Measurements from ENCODE around the gene C4B.

The C4B gene

DNA sequence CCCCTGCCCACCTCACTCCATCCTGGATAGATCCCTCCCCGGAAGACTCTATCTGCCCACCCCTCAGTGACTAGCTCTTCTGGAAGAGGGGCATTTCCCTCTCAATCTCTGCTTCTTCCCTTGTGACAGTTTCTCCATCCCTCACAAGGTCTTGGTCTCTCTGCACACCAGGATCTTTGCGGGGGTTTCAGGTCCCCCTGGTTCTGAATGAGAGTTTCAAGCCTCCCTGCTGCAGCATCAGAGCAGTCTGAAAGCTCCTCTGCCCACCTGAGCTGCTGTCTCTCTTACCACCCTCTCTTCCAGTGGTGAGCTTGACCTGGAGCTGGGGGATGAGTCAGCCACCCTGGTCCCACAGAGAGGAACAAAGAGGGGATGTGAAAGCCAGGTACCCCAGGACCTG lies 70.2 kb downstream of the C4B start:
- DNase-seq: no peak

All from COR-L47 (cell line).